ENCODE data around the gene POLH.
"Not testable (repeated sequence)": the region's sequence is repeated elsewhere in the genome, so short reads cannot be mapped to it uniquely, and the experiment has no call there.

POLH gene

DNA sequence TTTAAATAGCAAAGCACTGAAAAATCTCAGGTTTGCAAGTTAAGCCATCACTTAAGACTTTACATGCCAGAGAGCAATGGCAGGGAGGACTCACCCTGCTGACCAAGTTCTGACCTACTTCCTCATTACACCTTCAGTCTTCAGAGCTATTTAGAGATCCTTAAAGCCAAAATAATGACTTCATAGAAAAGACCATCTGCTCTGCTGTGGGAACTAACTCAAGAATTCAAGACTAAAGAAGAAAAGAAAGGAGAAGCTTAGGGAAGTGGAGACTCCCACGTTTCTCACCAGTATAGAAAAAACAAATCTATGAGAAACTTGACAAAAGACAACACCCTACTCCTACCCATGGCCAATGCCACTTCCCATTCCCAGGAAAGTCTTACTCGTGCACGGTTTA, 28.8 kb upstream of the POLH start:
- TF ChIP-seq, protein P1, sequence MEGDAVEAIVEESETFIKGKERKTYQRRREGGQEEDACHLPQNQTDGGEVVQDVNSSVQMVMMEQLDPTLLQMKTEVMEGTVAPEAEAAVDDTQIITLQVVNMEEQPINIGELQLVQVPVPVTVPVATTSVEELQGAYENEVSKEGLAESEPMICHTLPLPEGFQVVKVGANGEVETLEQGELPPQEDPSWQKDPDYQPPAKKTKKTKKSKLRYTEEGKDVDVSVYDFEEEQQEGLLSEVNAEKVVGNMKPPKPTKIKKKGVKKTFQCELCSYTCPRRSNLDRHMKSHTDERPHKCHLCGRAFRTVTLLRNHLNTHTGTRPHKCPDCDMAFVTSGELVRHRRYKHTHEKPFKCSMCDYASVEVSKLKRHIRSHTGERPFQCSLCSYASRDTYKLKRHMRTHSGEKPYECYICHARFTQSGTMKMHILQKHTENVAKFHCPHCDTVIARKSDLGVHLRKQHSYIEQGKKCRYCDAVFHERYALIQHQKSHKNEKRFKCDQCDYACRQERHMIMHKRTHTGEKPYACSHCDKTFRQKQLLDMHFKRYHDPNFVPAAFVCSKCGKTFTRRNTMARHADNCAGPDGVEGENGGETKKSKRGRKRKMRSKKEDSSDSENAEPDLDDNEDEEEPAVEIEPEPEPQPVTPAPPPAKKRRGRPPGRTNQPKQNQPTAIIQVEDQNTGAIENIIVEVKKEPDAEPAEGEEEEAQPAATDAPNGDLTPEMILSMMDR (IDR thresholded peaks at IDR 0.05; ENCODE audit: insufficient read depth, low read depth, low read length, missing control alignments): no peak
- H3K4me3 ChIP-seq (ENCODE audit: low read depth, low read length): no peak overlapping the region
- DNase-seq (ENCODE audit: low read depth): no peak

- H3K4me3 ChIP-seq (ENCODE audit: low read depth, low read length); DNase-seq (ENCODE audit: low read depth): not testable (repeated sequence)
Observed at GRCh38 chr6:43557620-43558019, 18.4 kb upstream of the POLH start.

GRCh38 chr6:43559328-43559727, 16.7 kb upstream of the POLH start:
- DNase-seq (ENCODE audit: low read depth): no peak
- TF ChIP-seq, protein P1 (IDR thresholded peaks at IDR 0.05; ENCODE audit: insufficient read depth, low read depth, low read length, missing control alignments): no peak
- H3K4me3 ChIP-seq (ENCODE audit: low read depth, low read length): no peak overlapping the region

DNA sequence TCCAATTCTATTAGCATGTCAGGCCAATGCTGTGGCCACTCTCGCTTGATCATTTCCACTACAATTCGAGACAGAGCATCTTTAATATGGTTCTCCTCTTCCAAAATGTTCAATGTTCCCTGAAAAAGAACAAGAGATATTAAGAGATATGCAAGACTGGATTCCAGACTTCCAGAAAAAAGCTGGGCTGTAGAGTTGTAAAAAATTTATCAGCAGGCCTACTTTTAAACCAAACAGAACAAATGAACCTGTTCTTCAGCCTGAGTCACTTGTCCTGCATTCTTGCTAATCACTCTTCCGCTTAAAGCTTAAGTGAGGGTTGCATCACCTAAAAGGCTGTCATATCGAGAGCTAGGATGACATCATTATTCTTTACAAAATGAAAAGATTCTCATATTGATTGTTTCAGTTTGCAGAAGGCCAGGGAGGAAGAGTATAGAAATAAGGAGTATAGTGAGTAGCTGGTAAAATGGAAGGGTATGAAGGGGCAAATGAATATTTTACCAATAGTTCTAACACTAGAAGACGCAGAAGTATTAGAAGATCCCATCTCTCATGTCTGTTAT, 5.0 kb upstream of the POLH start:
- TF ChIP-seq, protein P1 (IDR thresholded peaks at IDR 0.05; ENCODE audit: insufficient read depth, low read depth, low read length, missing control alignments): no peak
- H3K4me3 ChIP-seq (ENCODE audit: low read depth, low read length): no peak overlapping the region
- peak; percentile 51 for DNase-seq (ENCODE audit: low read depth)

GRCh38 chr6:43572015-43572414, 4.0 kb upstream of the POLH start:
- TF ChIP-seq, protein P1 (IDR thresholded peaks at IDR 0.05; ENCODE audit: insufficient read depth, low read depth, low read length, missing control alignments): no peak
- DNase-seq (ENCODE audit: low read depth): no peak
- H3K4me3 ChIP-seq (ENCODE audit: low read depth, low read length): no peak overlapping the region

GRCh38 chr6:43575105-43575771, 747 bp upstream of the POLH start:
- TF ChIP-seq, protein P1 (IDR thresholded peaks at IDR 0.05; ENCODE audit: insufficient read depth, low read depth, low read length, missing control alignments): no peak
- no peak for DNase-seq (ENCODE audit: low read depth)
- H3K4me3 ChIP-seq (ENCODE audit: low read depth, low read length): peak overlapping the region; percentile 94

DNA sequence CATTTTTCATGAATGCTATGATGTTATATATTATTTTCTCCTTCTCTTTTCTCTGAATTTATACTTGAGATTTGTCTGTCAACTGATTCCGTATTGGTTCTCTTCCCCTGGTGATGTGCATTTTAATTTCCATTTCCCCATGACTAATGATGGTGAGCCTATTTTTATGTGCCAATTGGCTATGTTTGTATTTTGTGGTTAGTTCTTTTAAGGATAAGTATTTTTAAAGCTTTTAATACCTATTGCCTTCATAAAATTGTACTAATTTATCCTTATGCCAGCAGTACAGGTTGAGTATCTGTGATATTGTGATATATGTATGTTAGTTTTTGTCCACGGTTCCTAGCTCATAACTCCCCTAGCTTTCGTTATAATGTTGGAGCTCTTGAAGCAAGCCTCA, 2.8 kb downstream of the POLH start:
- H3K4me3 ChIP-seq (ENCODE audit: low read depth, low read length): peak overlapping the region; percentile 94; the same call in 1 of the 2 replicates
- DNase-seq (ENCODE audit: low read depth): no peak
- TF ChIP-seq, protein P1 (IDR thresholded peaks at IDR 0.05; ENCODE audit: insufficient read depth, low read depth, low read length, missing control alignments): no peak

Measured in GM12865 (cell line).